ENCODE results near the gene ALDH16A1. TPM values are rescaled to one million over a fixed set of nuclear protein-coding genes. Genes with fewer than 3 reads are reported as not detected.

Gene ALDH16A1
- total and polyA plus RNA-seq, 2 of the 4 experiments (the other 2 are of a cell fraction), result 10.4 to 12.9 TPM

DNA sequence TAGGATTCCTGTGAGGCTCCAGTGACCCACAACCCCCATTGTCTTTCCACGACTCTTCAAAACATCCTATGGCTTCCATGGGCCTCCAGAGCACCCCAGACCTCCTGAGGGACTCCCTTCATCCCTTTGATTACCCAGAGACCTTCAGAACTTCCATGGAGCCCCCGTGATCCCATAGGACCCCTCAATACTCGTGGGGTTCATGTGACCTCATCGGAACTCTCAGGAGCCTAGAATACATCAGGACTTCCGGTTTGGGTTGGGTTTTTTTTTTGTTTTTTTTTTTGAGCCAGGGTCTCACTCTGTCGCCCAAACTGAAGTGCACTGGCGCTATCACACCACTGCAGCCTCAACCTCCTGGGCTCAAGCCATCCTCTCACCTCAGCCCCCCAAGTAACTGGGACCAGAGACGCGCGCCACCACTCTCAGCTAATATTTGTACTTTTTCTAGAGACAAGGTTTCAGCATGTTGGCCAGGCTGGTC, 774 bp downstream of the ALDH16A1 start (continued):
- TF ChIP-seq, protein P1, sequence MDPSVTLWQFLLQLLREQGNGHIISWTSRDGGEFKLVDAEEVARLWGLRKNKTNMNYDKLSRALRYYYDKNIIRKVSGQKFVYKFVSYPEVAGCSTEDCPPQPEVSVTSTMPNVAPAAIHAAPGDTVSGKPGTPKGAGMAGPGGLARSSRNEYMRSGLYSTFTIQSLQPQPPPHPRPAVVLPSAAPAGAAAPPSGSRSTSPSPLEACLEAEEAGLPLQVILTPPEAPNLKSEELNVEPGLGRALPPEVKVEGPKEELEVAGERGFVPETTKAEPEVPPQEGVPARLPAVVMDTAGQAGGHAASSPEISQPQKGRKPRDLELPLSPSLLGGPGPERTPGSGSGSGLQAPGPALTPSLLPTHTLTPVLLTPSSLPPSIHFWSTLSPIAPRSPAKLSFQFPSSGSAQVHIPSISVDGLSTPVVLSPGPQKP (IDR thresholded peaks at IDR 0.05; ENCODE audit: borderline replicate concordance, low read depth, low read length), result no peak
- TF ChIP-seq, protein P2, sequence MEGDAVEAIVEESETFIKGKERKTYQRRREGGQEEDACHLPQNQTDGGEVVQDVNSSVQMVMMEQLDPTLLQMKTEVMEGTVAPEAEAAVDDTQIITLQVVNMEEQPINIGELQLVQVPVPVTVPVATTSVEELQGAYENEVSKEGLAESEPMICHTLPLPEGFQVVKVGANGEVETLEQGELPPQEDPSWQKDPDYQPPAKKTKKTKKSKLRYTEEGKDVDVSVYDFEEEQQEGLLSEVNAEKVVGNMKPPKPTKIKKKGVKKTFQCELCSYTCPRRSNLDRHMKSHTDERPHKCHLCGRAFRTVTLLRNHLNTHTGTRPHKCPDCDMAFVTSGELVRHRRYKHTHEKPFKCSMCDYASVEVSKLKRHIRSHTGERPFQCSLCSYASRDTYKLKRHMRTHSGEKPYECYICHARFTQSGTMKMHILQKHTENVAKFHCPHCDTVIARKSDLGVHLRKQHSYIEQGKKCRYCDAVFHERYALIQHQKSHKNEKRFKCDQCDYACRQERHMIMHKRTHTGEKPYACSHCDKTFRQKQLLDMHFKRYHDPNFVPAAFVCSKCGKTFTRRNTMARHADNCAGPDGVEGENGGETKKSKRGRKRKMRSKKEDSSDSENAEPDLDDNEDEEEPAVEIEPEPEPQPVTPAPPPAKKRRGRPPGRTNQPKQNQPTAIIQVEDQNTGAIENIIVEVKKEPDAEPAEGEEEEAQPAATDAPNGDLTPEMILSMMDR (conservative IDR thresholded peaks at IDR 0.05; ENCODE audit: low read depth, low read length), result no peak
- TF ChIP-seq MXI1 (IDR thresholded peaks at IDR 0.05; ENCODE audit: borderline replicate concordance, low read depth, low read length) (no peak), RFX5 (IDR thresholded peaks at IDR 0.05; ENCODE audit: low read depth, low read length) (no peak)

Data from IMR-90 (cell line).